Measurements from ENCODE around the gene ACOT12.
"Not testable (repeated sequence)": the region's sequence is repeated elsewhere in the genome, so short reads cannot be mapped to it uniquely, and the experiment has no call there.

ACOT12 gene

GRCh38 chr5:81393783-81394718 is at the start of gene ACOT12:
ACOT12 (minus strand) TSS chr5:81394134; CDS start chr5:81394114, 20 bp downstream.
- DNase-seq: no peak

- no peak for DNase-seq
Measured at GRCh38 chr5:81435023-81435422, 41.1 kb upstream of the ACOT12 start.

- DNase-seq: no peak
Measured at GRCh38 chr5:81429985-81430384, 36.1 kb upstream of the ACOT12 start.

GRCh38 chr5:81429363-81429762 is 35.4 kb upstream of the ACOT12 start:
- DNase-seq: no peak

- DNase-seq: no peak
Measured at GRCh38 chr5:81428861-81429260, 34.9 kb upstream of the ACOT12 start.

- DNase-seq: no peak
Measured at GRCh38 chr5:81428446-81428845, 34.5 kb upstream of the ACOT12 start.

- DNase-seq: no peak
Measured at GRCh38 chr5:81427566-81427965, 33.6 kb upstream of the ACOT12 start.

GRCh38 chr5:81426359-81427030 is 32.6 kb upstream of the ACOT12 start:
- DNase-seq: no peak

GRCh38 chr5:81425569-81425968 is 31.6 kb upstream of the ACOT12 start:
- peak; percentile 39 for DNase-seq

- no peak for DNase-seq
Measured at GRCh38 chr5:81424728-81425127, 30.8 kb upstream of the ACOT12 start.

- no peak for DNase-seq
Measured at GRCh38 chr5:81422671-81423070, 28.7 kb upstream of the ACOT12 start.

GRCh38 chr5:81420039-81420667 is 26.2 kb upstream of the ACOT12 start:
- DNase-seq: no peak

- DNase-seq: no peak
Measured at GRCh38 chr5:81418606-81419005, 24.7 kb upstream of the ACOT12 start.

GRCh38 chr5:81417052-81417451 is 23.1 kb upstream of the ACOT12 start:
- DNase-seq: no peak

- no peak for DNase-seq
Measured at GRCh38 chr5:81409896-81410295, 16.0 kb upstream of the ACOT12 start.

- no peak for DNase-seq
Measured at GRCh38 chr5:81409361-81409760, 15.4 kb upstream of the ACOT12 start.

- DNase-seq: no peak
Measured at GRCh38 chr5:81408496-81408895, 14.6 kb upstream of the ACOT12 start.

GRCh38 chr5:81407811-81408210 is 13.9 kb upstream of the ACOT12 start:
- DNase-seq: not testable (repeated sequence)

- DNase-seq: no peak
Measured at GRCh38 chr5:81405126-81405891, 11.4 kb upstream of the ACOT12 start.

GRCh38 chr5:81402192-81402930 is 8.4 kb upstream of the ACOT12 start:
- no peak for DNase-seq

- DNase-seq: no peak
Measured at GRCh38 chr5:81401266-81401665, 7.3 kb upstream of the ACOT12 start.

- no peak for DNase-seq
Measured at GRCh38 chr5:81400375-81400774, 6.4 kb upstream of the ACOT12 start.
